ENCODE measurements around the gene TTLL6. TPM values are rescaled to one million over a fixed set of nuclear protein-coding genes. Genes with fewer than 3 reads are reported as not detected.

TTLL6 gene
- total RNA-seq, 1 donor from 2014 or later = not detected

DNA sequence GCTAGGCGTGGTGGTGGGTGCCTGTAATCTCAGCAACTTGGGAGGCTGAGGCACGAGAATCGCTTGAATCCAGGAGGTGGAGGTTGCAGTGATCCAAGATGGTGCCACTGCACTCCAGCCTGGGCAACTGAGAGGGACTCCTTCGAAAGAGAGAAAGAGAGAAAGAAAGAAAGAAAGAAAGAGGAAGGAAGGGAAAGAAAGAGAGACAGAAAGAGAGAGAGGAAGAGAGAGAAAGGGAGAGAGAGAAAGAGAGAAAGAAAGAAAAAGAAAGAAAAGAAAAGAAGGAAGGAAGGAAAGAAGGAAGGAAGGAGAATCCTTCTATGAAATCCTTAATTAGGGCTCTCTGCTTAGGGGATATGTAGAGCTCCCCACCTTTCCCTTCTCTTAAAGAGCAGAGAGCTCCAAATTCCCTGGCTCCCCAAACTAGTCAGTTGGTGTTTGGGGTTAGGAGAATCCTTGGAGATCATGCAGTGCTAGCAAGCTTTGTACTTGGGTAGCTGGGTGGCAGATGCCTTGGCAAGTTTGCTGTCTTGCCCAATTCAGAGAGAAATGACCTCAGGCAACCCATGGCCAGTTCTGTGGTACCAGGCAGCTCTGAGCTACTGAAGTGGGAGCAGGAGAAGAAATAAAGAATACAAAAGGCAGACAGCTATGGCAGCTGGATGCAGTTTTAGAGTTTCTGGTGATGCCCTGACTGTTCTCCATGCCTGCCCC lies 79.5 kb downstream of the TTLL6 start:
- DNase-seq = no peak

DNA sequence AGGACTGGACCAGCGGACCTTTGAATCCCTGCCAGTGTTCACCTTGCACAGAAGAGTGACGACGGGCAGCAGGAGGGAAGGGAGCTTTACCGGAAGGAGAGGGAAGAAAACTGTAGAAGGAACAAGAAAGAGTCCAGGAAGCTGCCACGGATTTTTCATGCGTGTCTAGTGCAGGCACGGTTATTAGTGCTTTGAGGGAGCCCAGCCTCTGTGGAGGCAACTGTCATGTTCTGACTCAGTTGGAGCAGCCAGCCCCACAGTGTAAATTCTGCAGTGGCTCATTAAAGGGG lies 82.0 kb downstream of the TTLL6 start:
- no peak for DNase-seq

DNA sequence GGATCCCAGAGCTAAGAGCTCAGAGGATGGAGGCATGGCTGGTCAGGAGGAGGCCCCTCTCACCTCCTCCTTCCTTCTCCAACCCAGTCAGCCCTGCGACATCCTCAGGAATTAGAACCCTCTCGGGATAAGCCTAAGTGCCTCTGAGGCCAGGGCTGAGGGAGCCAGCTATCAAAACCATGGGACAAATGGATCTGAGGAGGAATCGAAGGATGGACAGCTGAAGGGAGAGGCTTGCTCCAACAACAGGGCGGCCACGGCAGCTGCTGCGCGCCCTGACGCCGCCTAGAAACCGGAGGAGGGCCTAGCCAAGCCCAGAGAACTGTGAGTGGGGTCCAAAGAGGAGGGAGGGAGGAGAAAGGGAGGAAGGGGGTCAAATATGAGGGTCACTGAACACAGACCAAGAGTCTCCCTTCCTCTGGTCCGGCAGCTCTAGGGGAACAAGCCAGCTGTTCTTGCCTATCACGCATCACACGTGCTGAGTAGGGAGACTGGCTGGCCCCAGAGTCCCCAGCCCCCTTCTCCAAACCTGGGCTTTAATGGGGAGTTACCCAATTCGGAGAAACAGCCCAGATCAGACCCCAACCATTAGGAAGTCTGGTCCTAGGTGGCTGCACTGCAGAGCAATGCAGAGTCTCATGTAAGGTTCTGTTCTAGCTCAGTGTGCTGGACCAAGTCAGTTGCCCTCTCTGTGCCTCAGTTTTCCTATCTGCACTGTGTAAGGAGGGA lies 82.5 kb downstream of the TTLL6 start:
- DNase-seq = no peak

DNA sequence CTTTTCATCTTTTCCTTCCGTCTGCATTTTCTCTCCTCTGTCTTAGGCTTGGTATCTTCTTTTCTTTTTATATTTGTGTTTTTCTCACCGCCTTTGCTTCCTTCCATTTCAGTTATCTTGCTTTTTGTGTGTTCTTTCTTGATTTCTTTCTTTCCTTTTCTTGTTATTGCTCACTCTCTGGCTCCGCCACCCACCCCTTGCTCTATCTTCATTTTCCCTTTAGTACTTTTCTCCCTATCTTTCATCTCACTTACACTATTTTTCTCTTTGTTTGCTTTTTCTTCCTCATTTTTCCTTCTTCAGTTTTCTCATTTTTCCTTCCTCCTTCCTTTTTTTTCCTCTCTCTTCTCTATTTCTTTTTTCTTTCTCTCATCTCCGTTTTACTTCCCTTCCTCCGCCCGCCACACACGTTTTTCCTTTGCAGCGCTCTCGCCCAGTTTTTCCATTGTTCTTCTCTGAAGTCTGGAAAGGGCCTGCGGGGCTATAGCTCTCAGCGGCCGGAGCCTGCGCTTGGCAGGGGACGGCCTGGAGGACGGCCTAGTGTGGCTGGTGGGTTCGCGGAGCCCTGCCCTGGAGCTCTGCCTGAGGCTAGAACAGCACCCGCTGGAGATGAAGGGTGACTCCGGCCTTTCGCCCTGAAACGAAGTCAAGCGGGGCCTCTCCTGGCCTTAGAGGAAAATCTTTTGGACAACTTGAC lies 83.2 kb downstream of the TTLL6 start:
- DNase-seq = no peak

DNA sequence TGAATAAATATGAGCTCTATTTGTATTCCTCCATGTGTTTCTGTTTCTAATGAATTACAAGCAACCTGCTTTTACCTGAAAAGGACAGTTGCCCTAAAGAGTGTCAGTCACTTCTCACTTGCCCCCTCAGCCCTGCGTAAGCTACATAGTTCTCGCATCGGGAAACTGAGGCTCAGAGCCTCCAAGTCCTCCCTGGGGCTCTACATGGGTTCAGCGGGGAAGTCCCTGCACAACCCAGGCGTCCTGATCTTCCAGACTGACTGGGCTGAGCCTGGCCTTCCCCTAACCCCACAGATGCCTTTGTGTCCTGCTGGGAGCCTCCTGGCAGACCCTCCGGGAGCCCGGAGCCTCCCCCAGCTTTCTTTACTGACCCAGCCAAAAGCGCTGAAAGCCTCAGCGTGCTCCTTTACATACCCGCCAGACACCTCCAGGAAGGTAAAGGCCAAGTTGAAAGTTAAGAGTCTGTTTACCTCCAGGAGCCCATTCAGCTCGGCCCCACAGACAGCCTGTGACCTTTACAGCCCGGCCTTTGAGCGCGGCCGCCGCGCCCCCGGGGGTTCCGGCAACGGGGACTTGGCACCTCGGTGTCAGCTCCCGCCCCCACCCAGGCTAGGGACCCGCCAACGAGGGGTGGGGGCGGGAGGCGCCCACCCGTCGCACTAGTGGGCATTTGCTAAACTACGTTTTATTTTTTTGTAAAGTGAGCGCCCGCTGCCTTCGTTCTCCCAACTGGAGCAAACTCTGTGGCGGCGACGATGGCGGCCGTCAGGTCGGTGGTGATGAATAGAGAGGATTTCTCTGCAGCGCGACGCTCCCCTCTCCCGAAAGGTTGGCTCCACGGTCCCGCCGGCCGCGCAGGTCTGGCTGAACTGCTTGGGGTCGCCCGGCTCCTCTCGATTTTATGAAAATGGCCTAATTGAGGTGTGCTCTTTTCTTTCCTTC lies 84.1 kb downstream of the TTLL6 start:
- no peak for DNase-seq

DNA sequence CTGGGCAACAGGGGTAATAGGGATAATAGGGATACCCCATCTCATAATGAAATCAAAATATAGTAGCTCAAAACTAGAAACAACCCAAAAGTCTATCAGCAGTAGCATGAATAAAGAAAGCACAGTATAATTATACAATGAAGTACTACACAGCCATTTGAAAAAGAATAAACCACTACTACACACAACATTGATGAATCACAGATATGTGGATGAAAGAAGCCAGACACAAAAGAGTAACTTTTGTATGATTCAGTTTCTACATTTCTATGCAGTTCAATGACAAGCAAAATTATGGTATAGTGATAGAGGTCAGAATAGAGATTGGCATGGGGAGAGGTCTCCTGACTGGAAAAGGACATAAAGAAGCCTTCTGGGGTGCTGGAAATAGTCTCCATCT lies 85.7 kb downstream of the TTLL6 start:
- DNase-seq = no peak

DNA sequence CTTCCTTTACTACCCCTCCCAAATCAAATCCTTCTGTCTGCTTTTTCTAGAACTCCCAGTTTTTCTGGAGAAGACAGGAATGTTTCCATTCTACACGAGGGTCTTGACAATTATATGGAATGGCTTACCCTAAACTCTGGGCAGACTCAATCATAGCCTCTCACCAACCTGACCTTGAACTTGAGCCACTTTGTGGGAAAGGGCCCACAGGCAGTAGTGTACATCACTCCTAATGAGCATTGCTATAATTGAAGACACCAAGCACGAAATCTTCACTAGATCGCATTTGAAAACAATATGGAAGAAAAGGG lies 86.8 kb downstream of the TTLL6 start:
- DNase-seq = no peak

DNA sequence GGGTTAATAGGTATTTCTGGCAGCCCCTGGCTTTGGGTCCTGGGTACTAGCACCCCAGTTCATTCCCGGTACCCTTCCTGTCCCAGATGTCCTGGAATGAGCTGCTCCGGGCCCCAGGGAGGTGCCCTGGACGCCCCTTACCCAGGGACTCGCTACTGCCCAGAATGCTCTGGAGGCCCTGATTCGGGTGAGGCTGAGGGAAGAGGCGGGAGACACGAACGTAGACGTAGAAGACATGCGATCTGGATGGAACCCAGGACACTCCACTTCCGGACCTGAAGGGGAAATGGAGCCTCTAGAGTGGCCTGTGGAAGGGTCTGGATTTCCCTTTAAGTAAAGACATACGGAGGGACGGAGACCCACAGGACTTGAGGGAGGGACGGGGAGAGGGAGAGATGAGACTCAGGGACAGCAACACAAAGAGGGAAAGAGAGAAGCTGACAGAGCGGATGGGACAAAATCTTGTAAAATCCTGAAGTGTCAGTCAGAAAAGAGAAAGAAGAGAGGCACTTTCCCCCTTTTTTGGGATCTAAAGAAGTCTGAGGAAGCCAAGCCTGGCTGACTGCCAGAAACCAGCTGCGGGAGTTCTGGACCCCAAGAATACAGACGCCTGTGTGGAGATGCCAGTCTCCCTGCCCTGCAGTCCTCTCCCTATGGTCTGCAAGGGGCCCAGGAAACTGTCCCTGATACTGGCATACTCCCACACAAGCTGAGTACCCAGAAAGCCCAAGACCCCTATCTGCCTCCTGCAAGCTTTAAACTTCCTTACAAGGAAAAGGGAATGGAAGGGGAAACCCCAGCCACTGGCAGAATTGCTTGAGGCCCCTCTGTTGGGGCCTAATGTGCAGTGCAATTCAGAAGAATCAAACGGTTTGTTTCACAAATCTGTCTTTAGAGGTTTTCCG lies 87.4 kb downstream of the TTLL6 start:
- DNase-seq = no peak

DNA sequence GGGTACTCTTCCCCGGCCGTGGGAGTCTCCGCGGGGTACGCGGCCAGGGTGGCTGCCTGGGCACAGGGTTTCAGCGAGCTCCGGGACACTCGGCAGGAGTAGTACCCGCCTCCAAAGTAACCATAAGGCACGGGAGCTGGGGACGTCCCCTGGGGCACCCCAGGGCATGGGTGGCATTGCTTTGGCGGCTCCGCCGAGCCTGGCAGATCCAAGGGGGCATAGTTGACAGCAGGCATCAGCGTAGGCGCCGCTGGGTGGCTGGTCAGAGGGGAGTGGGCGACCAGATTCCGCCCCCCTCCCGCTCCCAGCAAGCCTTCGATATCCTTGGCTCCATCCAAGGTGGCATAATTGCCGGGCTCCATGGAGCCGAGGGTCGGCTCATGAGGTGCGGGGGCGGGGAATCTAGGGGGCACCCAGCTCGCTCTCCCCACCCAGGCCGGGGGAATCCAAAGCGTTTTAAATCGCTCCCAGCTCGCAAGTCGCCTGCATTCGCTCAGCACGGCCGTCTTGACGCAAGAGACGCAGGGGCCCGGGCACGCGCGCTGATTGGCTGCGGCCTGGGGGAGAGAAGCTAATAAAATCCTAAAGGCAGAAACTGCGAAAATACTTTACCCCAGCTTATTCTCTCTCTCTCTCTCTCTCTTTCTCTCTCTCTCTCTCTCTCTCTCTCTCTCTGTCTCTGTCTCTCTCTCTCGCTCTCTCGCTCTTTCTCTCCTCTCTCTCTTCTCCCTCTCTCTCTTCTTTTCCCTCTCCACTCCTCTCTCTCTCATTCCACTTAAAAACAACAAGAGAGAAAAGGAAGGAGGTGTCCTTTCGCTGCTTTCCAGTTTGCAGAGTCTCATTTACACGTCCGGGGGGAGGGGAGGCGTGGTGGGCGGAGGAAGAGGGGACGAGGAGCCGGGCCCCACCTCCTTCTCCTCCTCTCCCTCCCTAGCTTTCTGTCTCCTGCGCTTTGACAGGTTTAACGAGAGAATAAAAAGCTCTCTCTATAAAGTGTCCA lies 88.5 kb downstream of the TTLL6 start, which contains the start of gene HOXB13:
TSS of gene HOXB13 (minus strand) at position 519 of the 1,000 bp plus-strand sequence. CDS start at position 362, 157 bp downstream.
- DNase-seq = peak; percentile 8

DNA sequence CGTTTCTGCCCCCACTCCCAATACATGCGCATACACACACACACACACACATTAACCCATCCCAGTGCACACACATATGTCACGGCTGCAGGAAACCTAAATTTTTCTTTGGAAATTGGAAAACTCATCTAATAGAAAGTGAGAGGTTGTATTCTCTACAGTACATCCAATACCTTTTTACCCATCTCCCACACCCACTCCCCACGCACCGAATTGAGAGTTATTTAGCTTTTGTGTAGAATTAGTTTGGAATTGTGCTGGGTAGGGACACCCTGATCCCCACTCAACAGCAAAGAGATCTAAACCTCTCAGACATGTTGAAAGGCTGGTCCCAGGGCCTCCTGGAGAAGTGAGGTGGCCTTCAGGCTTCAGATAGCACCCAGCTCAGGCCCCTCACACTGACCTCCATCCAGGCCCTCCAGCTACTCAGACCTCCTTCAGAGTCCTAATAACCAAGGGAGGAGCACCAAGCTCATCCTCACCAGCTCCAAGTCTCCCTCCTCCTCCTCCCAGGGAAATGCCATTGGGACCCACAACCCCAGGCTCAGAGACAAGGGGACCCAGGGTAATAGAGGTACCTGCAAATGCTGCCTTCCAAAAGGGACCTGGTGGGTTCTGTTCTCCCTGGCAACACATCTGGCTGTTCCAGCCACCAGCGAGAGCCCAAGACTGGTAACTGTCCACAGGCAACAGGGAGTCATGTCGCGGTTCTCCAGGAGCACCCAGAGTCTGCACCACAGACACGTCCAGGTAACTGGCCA lies 89.4 kb downstream of the TTLL6 start:
- no peak for DNase-seq

DNA sequence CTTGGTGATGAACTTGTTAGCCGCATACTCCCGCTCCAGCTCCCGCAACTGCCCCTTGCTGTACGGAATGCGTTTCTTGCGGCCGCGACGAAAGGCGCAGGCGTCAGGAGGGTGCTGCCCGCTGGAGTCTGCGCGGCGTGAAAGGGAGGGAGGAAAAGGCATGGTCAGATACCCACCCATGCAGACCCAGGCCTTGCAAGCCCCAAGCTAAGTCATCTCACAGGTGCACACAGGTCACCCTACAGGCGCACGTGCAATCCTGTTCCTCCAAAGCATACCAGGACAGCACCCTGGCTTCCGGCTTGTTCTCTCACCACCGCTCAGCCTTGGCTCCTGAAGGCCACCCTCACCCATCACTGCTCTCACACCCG lies 90.1 kb downstream of the TTLL6 start:
- DNase-seq = no peak

DNA sequence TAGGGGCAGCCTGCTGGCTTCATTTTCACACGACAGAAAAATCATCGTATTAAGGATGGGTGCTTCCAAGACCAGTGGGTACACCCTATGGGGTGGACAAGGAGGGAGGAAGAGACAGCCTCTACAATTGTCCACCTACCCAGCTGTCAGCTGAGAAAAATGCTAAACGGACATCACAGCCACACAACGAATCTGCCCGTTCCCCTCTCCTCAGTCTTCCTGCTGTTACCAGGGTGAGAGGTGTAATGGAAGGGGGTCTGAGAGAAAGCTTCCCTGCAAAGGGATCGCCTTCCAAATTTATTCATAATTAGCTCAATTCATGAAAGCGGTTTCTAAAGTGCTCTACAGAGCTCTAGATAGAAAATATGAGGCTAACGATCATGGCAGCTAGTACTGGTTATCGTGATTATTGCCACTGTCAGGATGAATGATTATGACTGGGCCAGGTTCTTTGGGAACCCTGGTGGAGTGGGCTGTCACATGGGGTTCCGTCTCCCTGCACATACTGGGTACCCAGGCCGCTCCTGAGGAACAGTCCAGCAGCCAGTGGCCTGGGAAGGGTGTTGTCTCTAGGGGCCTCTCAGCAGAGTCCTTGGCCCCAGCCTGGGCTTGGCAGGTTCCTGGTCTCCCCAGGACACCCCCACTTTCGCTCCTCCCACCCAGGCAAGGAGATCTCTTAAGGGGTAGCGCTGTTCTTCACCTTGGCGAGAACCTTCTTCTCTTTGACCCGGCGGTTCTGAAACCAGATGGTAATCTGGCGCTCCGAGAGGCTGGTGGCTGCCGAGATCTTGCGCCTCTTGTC lies 90.7 kb downstream of the TTLL6 start:
- no peak for DNase-seq

DNA sequence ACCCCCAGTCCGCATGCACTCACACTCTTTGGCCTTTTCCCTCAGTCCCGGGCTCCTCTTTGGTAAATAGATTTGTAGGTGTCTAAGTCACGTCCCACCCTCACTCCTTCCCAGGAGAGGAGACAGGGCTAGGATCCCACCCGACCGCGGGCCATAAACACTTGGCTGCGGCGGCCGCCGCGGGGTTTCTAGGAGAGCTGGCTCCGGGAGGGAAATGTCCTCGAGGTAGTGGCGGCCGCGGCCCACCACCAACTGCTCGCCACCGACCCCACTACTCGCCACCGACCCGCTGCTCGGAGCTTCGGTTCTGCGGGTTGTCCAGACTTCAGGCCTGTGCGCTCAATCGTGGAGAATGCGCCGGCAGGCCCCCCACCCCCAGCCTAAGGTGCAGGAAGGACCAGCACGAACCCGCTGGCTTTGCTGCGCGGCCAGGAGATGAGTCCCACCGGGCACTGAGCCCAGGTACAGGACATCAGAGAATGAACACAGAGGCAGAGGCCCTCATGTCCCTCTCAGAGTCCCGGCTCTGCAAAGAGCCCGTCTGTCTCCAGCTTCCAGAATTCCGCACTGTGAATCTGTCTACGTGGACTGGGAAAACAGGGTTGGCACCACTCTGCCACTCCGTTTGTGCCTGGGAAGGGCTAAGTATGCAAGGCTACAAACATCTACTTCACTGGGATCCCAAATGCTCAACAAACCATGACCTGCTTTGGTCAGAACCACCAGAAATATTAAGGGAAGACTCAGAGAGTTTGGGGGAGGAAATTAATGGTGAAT lies 91.6 kb downstream of the TTLL6 start:
- no peak for DNase-seq

DNA sequence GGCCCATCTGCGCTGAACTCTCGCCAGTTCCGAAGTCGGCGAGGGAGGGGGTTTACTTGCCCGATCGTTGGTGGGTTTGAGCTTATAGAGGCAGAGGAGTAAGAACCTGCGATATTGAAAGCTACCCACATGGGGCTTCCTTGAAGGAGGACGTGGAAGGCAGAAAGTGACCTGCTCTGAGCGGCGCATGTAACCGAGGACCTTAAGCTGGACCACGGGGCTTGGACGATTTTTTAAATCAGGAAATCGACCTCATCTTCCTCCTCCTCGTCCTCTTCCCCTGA lies 92.1 kb downstream of the TTLL6 start:
- no peak for DNase-seq

DNA sequence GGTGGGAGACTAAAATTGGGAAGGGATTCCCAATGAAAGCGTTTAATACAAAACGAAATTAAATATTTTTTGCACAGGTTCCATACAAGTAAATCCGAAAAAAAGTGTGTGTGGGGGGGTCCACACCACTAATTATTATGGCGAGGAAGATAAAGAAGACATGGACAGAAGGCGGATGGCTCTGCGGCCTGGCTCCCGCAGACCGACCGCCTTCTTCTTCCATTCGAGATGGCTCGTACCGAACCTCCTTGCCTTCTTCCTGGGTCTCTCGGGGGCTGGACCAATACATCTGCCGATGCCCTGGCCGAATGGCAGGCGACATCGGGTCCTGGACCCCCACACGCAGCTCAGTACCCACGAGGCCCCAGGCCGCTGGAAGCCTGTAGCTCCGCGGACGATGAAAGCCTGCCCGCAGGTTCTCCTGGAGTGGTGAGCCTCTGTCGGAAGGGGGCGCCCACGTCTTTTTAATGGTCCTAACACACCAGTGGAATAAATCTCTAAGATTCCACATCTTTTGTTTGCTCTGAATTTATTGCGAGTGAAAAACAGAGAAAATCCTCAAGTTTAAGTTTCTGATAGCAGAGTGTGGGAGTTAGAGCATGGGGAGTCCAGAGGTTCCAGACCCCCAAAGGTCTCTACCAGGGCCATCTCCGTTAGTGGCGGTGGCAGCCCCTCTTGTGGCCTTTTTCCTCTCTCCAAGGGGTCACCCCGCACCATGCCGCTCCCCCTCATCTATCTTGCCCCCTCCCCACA lies 92.6 kb downstream of the TTLL6 start:
- DNase-seq = peak; percentile 51

DNA sequence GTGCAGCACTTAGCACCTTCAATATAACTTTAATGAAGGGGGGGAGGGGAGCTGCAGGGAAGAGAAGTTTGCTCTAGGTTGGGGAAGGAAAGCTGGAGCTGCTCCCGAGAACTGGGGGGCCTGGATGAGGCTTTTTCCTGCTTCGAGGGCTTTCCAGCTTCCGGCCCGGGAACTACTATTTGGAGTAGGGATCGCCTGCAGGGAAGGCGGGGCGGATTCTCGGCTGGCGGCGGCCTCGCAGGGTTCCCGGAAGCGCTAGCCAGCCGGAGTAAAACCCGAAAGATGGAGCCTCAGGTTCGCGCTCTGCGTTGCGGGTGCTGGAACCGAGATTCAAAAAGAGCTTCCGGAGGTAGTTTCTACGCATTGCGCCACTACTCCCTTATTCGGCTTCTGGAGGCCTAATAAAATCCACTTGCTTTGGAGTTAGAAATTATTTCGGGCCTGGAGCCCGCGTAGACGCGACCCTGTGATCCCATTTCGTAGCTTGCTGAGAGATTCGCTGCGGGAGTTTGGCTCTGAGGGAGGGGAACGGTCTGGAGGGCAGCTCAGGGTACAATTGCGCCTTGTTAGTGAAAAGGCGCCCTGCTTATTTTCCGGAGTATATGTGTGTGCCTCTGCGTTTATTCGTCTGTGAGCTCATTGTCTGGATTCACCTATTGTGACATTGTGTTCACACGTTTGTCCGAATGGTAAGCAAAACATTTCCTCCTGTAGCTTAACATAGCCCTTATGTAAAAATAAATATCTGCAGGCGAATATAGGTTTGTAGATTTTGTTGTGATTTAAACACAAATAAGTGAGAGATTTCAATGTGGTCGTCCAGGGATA lies 93.4 kb downstream of the TTLL6 start:
- no peak for DNase-seq
